GM19463 (cell line): ENCODE data around the gene RNF113B.

ENCODE experiments used
- ATAC-seq: cut with Tn5 transposase; IDR thresholded peaks from one replicate; pipeline ENCODE4 v1.9.1; 2021; ENCODE audit warnings: mild to moderate bottlenecking, moderate library complexity; ENCODE audit not compliant: unreplicated experiment

Gene RNF113B

GRCh38 chr13:98142380-98143156, 34.5 kb downstream of the RNF113B start, which contains the start of gene FARP1:
TSS of gene FARP1 (plus strand) at chr13:98143094. CDS start at chr13:98213243, 70,149 bp downstream.
- ATAC-seq = peak; percentile 77

GRCh38 chr13:98141509-98142379, 35.3 kb downstream of the RNF113B start:
- peak; percentile 2 for ATAC-seq

DNA sequence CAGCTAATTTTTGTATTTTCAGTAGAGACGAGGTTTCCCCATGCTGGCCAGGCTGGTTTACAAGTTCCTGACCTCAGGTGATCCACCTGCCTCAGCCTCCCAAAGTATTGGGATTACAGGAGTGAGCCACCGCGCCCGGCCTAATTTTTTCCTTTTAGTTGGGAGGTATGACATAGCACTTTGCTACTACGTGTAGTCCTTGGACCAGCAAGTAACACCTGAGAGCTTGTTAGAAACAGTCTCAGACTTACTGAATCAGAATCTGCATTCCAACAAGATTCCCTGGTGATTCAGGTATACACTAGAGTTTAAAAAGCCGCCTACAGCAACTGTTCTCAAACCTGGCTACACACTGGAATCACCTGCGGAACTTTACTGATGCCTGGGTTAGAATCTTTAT, 36.0 kb downstream of the RNF113B start:
- ATAC-seq = no peak

GRCh38 chr13:98134901-98135300, 42.2 kb downstream of the RNF113B start:
- ATAC-seq = no peak

DNA sequence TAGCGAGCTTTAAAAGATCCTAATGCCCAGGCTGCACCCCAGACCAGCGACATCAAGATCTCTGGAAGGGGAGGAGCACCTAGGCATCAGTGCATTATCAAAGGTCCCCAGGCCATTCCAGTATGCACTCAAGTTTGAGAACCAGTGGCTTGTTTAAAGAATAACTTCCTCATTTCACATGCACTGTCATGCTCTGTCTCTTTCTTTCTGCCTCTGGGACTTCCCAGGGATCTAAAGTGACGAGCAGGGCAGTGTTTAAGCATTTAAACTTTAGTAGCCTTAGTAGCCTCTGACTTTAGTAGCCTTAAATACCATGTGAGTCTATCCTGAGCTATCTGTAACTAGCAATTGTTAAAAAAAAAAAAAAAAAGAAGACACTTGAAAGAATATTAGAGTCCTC, 43.1 kb downstream of the RNF113B start:
- peak; percentile 97 for ATAC-seq

GRCh38 chr13:98129059-98129746, 47.9 kb downstream of the RNF113B start:
- ATAC-seq = no peak
